ENCODE results near the gene CYSLTR1.

DNA sequence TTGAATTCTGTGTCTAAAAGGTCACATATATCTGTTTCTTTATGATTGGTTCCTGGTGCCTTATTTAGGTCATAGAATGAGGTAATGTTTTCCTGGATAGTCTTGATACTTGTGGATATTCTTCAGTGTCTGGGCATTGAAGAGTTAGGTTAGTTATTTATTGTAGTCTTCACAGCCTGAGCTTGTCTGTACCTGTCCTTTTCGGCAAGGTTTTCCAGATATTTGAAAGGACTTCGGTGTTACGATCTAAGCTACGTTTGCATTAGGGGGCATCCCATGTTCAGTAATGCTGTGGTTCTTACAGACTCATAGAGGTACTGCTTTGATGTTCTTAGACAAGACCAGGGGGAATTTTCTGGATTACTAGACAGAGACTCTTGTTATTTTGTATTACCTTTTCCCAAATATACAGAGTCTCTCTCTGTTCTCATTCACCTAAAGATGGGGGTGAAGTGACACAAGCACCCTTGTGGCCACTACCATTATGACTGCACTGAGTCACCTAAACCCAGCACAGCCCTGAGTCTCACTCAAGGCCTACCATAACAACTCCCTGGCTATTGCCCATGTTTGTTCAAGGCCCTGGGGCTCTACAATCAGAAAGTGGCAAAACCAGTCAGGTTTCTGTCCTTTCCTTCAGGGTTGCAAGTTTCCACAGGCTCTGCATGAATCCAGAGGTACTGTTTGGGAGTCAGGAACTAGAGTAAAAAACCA is 30.1 kb upstream of the CYSLTR1 start:
- TF ChIP-seq, protein P1, sequence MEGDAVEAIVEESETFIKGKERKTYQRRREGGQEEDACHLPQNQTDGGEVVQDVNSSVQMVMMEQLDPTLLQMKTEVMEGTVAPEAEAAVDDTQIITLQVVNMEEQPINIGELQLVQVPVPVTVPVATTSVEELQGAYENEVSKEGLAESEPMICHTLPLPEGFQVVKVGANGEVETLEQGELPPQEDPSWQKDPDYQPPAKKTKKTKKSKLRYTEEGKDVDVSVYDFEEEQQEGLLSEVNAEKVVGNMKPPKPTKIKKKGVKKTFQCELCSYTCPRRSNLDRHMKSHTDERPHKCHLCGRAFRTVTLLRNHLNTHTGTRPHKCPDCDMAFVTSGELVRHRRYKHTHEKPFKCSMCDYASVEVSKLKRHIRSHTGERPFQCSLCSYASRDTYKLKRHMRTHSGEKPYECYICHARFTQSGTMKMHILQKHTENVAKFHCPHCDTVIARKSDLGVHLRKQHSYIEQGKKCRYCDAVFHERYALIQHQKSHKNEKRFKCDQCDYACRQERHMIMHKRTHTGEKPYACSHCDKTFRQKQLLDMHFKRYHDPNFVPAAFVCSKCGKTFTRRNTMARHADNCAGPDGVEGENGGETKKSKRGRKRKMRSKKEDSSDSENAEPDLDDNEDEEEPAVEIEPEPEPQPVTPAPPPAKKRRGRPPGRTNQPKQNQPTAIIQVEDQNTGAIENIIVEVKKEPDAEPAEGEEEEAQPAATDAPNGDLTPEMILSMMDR (IDR thresholded peaks at IDR 0.05), result no peak
- no peak for TF ChIP-seq POLR2AphosphoS5 (IDR thresholded peaks at IDR 0.05)
